Vagina (tissue), 2 donors: ENCODE data around the gene MAPKAPK5. TPM values are rescaled to one million over a fixed set of nuclear protein-coding genes. Genes with fewer than 3 reads are reported as not detected.
"Not testable (repeated sequence)": the region's sequence is repeated elsewhere in the genome, so short reads cannot be mapped to it uniquely, and the experiment has no call there.

Experiments used
- DNase-seq, 2 donors: peaks; one replicate each; pipeline ENCODE4 v3.0.0-alpha.2; 2017; ENCODE audit errors: extremely low spot score in 2 of 2
- H3K27ac ChIP-seq: fragments of 200-600 bp; sonication (generic); one replicate; pipeline ENCODE4 v1.5.1; 2019
- H3K27me3 ChIP-seq: fragments of 200-600 bp; sonication (generic); one replicate; pipeline ENCODE4 v1.5.1; 2019
- H3K36me3 ChIP-seq, 2 donors: fragments of 200-600 bp; sonication (generic); one replicate each; pipeline ENCODE4 v1.5.1; 2017 to 2019
- H3K4me1 ChIP-seq: fragments of 200-600 bp; sonication (generic); one replicate; pipeline ENCODE4 v1.5.1; 2019
- H3K4me3 ChIP-seq, 2 donors: fragments of 200-600 bp; sonication (generic); 1 replicate in 1 of 2; 2 replicates in 1 of 2; pipeline ENCODE4 v1.5.1; 2016 to 2019
- H3K9me3 ChIP-seq: fragments of 200-600 bp; sonication (generic); one replicate; pipeline ENCODE4 v1.5.1; 2019
- CTCF ChIP-seq, 3 experiments: fragments of 450-650 bp in 2 of 3; fragments of 200-600 bp in 1 of 3; sonication (generic) in 1 of 3; IDR thresholded peaks; one replicate each; pipeline ENCODE4 v1.5.1; 2017 to 2019; ENCODE audit warnings: antibody characterized with exemption in 3 of 3, mild to moderate bottlenecking in 2 of 3, moderate library complexity in 2 of 3
- POLR2A ChIP-seq, 2 donors: fragments of 450-650 bp; IDR thresholded peaks; one replicate each; pipeline ENCODE4 v1.6.1; 2017; ENCODE audit warnings: antibody characterized with exemption in 2 of 2, mild to moderate bottlenecking in 2 of 2, moderate library complexity in 2 of 2
- POLR2AphosphoS5 ChIP-seq, 2 donors: sonication (generic); formaldehyde crosslinking; IDR thresholded peaks; one replicate each; pipeline ENCODE4 v1.9.0; 2017; ENCODE audit warnings: antibody characterized with exemption in 2 of 2, mild to moderate bottlenecking in 2 of 2, low read depth in 1 of 2; ENCODE audit not compliant: insufficient read depth in 1 of 2
- intact Hi-C: fragments of 100-400 bp; cut with DNase I; formaldehyde crosslinking; loops from one replicate; pipeline ENCODE4 v1.15.1; 2023
- total RNA-seq: library from RNA; depleted of rRNA; stranded (reverse); fragments of >200 nt; gene quantifications from one replicate; pipeline ENCODE4 v1.2.3, GENCODE V29; 2016

The MAPKAPK5 gene
- total RNA-seq, 1 donor from 2014 or later = 35.1 TPM

GRCh38 chr12:111828338-111828979 lies 13.6 kb upstream of the MAPKAPK5 start:
- Histone ChIP-seq H3K4me1 (no peaks in the 10 kb centered on the region), H3K9me3 (no peaks in the 10 kb centered on the region), H3K27ac (no peak overlapping the region), H3K36me3 (no peaks in the 10 kb centered on the region), H3K4me3 (no peak overlapping the region), H3K27me3 (no peaks in the 10 kb centered on the region)
- DNase-seq = no peak
- intact Hi-C loops = no loop called here
- no peak for TF ChIP-seq POLR2AphosphoS5 (IDR thresholded peaks at IDR 0.05; ENCODE audit: insufficient read depth in 1 of 2, low read depth in 1 of 2)
- no peak for TF ChIP-seq POLR2A (IDR thresholded peaks at IDR 0.05)
- no peak for TF ChIP-seq CTCF (IDR thresholded peaks at IDR 0.05)

DNA sequence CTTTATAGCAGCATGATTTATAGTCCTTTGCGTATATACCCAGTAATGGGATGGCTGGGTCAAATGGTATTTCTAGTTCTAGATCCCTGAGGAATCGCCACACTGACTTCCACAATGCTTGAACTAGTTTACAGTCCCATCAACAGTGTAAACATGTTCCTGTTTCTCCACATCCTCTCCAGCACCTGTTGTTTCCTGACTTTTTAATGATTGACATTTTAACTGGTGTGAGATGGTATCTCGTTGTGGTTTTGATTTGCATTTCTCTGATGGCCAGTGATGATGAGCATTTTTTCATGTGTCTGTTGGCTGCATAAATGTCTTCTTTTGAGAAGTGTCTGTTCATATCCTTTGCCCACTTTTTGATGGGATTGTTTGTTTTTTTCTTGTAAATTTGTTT lies 12.4 kb upstream of the MAPKAPK5 start:
- H3K27me3 ChIP-seq, intact Hi-C loops, H3K36me3 ChIP-seq, DNase-seq, H3K9me3 ChIP-seq, H3K4me1 ChIP-seq, H3K27ac ChIP-seq, H3K4me3 ChIP-seq: not testable (repeated sequence)

GRCh38 chr12:111834740-111835386 lies 7.2 kb upstream of the MAPKAPK5 start:
- intact Hi-C loops, DNase-seq, H3K27ac ChIP-seq, H3K9me3 ChIP-seq, H3K4me3 ChIP-seq, H3K27me3 ChIP-seq, H3K4me1 ChIP-seq: not testable (repeated sequence)
- H3K36me3 ChIP-seq = peaks cover 0 to 11% of the 10 kb centered on the region in 2 donors

GRCh38 chr12:111835531-111836181 lies 6.4 kb upstream of the MAPKAPK5 start:
- H3K27me3 ChIP-seq, H3K4me3 ChIP-seq, H3K27ac ChIP-seq, intact Hi-C loops, DNase-seq, H3K9me3 ChIP-seq: not testable (repeated sequence)
- H3K4me1 ChIP-seq = peaks cover 11% of the 10 kb centered on the region
- peaks cover 0 to 11% of the 10 kb centered on the region in 2 donors for H3K36me3 ChIP-seq

DNA sequence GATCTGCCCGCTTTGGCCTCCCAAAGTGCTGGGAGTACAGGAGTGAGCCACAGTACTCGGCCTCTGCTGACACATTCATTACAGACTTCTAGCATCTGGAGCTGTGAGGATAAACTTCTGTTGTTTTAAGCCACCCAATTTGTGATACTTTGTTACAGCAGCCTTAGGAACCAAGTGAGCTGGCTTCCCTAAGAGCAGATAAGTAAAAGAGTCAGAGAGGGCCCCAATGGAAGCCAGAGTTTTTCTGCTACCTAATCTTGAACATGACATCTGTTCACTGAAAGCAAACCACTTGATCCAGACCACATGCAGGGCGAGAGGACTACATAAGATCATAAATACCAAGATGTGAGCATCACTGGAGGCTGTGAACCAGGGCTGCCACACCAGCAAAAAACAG lies 3.7 kb upstream of the MAPKAPK5 start:
- Histone ChIP-seq H3K27me3 (no peaks in the 10 kb centered on the region), H3K4me1 (peaks cover 25% of the 10 kb centered on the region), H3K9me3 (no peaks in the 10 kb centered on the region), H3K36me3 (peaks cover 0 to 11% of the 10 kb centered on the region in 2 donors), H3K27ac (no peak overlapping the region), H3K4me3 (no peak overlapping the region)
- no peak for DNase-seq
- intact Hi-C loops = no loop called here
- TF ChIP-seq CTCF (IDR thresholded peaks at IDR 0.05) (no peak), POLR2AphosphoS5 (IDR thresholded peaks at IDR 0.05; ENCODE audit: insufficient read depth in 1 of 2, low read depth in 1 of 2) (no peak), POLR2A (IDR thresholded peaks at IDR 0.05) (no peak)

DNA sequence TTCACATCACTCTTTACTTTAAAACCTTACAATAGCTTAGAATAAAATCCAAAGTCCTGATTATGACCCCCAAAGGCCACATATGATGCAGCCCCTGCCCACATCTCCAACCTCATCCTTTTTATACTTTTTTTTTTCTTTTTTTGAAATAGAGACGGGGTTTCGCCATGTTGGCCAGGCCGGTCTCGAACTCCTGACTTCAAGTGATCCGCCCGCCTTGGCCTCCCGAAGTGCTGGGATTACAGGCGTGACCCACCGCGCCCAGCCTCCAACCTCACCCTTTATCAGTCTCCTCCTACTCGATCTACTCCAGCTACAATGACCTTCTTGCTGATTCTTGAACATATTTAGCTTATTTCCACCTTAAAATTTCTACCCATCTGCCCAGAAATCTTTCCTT lies 1.2 kb upstream of the MAPKAPK5 start:
- Histone ChIP-seq H3K9me3 (no peaks in the 10 kb centered on the region), H3K4me3 (peak overlapping the region; percentile 86 to 93), H3K27me3 (no peaks in the 10 kb centered on the region), H3K27ac (peak overlapping the region; percentile 83), H3K4me1 (peaks cover 46% of the 10 kb centered on the region), H3K36me3 (peaks cover 0 to 11% of the 10 kb centered on the region in 2 donors)
- no peak for TF ChIP-seq CTCF (IDR thresholded peaks at IDR 0.05)
- DNase-seq = no peak
- intact Hi-C loops = loop anchor here (10.0 kb wide), 1 partner anchor 956 kb away; no protein-coding TSS in a partner anchor
